Cardiac muscle cell (in vitro differentiated cells and primary cell): ENCODE results near the gene HTR3E. TPM values are rescaled to one million over a fixed set of nuclear protein-coding genes. Genes with fewer than 3 reads are reported as not detected.
"Not testable (repeated sequence)": the region's sequence is repeated elsewhere in the genome, so short reads cannot be mapped to it uniquely, and the experiment has no call there.

Experiments used
- DNase-seq, 2 donors: peaks; one replicate each; pipeline versions ENCODE4 v3.0.0 to v3.0.0-alpha.2; 2010 to 2017; ENCODE audit warnings: low read depth in 1 of 2, low spot score in 1 of 2
- H3K27ac ChIP-seq: fragments of 200-600 bp; sonication (generic); 2 replicates; pipeline ENCODE4 v1.5.1; 2016
- H3K27me3 ChIP-seq: fragments of 200-600 bp; sonication (generic); 2 replicates; pipeline ENCODE4 v1.6.0; 2016; ENCODE audit warnings: control low read depth
- H3K36me3 ChIP-seq: fragments of 200-600 bp; sonication (generic); 2 replicates; pipeline ENCODE4 v1.5.1; 2016; ENCODE audit warnings: control low read depth
- H3K4me1 ChIP-seq: fragments of 200-600 bp; sonication (generic); 2 replicates; pipeline ENCODE4 v1.8.1; 2017; ENCODE audit warnings: low read depth, mild to moderate bottlenecking, mixed run types
- H3K4me3 ChIP-seq: fragments of 200-600 bp; sonication (generic); 2 replicates; pipeline ENCODE4 v1.5.1; 2016; ENCODE audit warnings: mild to moderate bottlenecking
- H3K9me3 ChIP-seq: fragments of 200-600 bp; sonication (generic); 2 replicates; pipeline ENCODE4 v1.5.1; 2017; ENCODE audit warnings: low read depth, mild to moderate bottlenecking, control low read depth
- CTCF ChIP-seq: IDR thresholded peaks from 2 replicates; pipeline ENCODE4 v1.5.1; 2012; ENCODE audit warnings: low read depth, mild to moderate bottlenecking, low read length
- polyA plus RNA-seq: library from polyadenylated mRNA; unstranded; fragments of >200 nt; fragmentation: Nextera tagmentation; extraction: Ambion mirVana; gene quantifications from 2 replicates; pipeline ENCODE4 v1.2.1, GENCODE V29; 2016
- total RNA-seq: library from RNA; depleted of rRNA; stranded (reverse); fragments of >200 nt; gene quantifications from 2 replicates; pipeline ENCODE4 v1.2.3, GENCODE V29; 2016

Gene HTR3E
- total and polyA plus RNA-seq, 2 experiments from 2014 or later, result 0.15 TPM; not detected in 1

DNA sequence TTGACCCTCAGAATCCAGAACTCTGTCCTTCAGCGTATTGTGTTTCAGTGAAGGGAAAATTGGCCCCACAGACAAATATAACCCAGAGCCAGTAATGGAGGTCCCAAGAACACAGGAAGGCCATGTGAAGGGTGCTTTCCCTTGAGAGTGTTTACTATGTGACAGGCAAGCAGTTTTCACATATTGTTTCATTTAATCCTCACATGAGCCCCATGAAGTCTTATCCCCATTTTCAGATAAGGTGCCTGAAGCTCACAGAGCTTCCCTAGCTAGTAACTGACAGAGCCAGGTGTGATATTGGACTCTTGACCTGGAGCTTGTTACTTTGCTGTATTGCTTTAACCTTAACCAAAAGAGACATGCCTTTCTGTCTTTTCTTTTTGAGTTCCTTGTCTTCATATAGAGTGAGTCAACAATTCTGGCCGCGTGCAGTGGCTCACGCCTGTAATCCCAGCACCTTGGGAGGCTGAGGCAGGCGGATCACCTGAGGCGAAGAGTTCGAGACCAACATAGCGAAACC, 48.9 kb downstream of the HTR3E start:
- no peaks in the 10 kb centered on the region for H3K27me3 ChIP-seq
- H3K27ac ChIP-seq, result peak overlapping the region; percentile 45
- H3K4me1 ChIP-seq, result no peaks in the 10 kb centered on the region
- H3K36me3 ChIP-seq, result peaks cover 28% of the 10 kb centered on the region
- no peak for TF ChIP-seq CTCF
- no peaks in the 10 kb centered on the region for H3K9me3 ChIP-seq
- no peak overlapping the region for H3K4me3 ChIP-seq
- DNase-seq, result no peak

GRCh38 chr3:184148076-184148475, 51.2 kb downstream of the HTR3E start:
- DNase-seq, result no peak
- no peaks in the 10 kb centered on the region for H3K9me3 ChIP-seq
- peaks cover 16% of the 10 kb centered on the region for H3K36me3 ChIP-seq
- H3K27ac ChIP-seq, result no peak overlapping the region
- no peak for TF ChIP-seq CTCF
- H3K27me3 ChIP-seq, result no peaks in the 10 kb centered on the region
- H3K4me3 ChIP-seq, result no peak overlapping the region
- H3K4me1 ChIP-seq, result no peaks in the 10 kb centered on the region

DNA sequence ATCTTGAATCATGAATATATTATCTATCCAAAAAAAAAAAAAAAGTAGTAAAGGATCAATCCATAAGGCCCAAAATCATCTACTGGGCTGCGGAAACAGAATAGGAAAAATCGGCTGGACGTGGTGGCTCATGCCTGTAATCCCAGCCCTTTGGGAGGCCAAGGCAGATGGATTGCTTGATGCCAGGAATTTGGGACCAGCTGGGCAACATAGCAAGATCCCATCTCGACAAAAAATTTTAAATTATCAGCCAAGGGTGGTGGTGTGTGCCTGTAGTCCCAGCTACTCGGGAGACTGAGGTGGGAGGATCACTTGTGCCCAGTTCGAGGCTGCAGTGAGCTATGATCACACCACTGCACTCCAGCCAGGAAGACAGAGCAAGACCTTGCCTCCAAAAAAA, 52.3 kb downstream of the HTR3E start:
- no peak overlapping the region for H3K4me3 ChIP-seq
- DNase-seq, result no peak
- H3K9me3 ChIP-seq, result no peaks in the 10 kb centered on the region
- H3K27me3 ChIP-seq, result no peaks in the 10 kb centered on the region
- no peak for TF ChIP-seq CTCF
- no peaks in the 10 kb centered on the region for H3K4me1 ChIP-seq
- peaks cover 5% of the 10 kb centered on the region for H3K36me3 ChIP-seq
- H3K27ac ChIP-seq, result no peak overlapping the region

- H3K4me3 ChIP-seq, H3K36me3 ChIP-seq, DNase-seq, H3K27ac ChIP-seq, H3K27me3 ChIP-seq, H3K4me1 ChIP-seq, H3K9me3 ChIP-seq: not testable (repeated sequence)
- peak; percentile 20 for TF ChIP-seq CTCF
Observed at GRCh38 chr3:184149770-184150169, 52.9 kb downstream of the HTR3E start.

DNA sequence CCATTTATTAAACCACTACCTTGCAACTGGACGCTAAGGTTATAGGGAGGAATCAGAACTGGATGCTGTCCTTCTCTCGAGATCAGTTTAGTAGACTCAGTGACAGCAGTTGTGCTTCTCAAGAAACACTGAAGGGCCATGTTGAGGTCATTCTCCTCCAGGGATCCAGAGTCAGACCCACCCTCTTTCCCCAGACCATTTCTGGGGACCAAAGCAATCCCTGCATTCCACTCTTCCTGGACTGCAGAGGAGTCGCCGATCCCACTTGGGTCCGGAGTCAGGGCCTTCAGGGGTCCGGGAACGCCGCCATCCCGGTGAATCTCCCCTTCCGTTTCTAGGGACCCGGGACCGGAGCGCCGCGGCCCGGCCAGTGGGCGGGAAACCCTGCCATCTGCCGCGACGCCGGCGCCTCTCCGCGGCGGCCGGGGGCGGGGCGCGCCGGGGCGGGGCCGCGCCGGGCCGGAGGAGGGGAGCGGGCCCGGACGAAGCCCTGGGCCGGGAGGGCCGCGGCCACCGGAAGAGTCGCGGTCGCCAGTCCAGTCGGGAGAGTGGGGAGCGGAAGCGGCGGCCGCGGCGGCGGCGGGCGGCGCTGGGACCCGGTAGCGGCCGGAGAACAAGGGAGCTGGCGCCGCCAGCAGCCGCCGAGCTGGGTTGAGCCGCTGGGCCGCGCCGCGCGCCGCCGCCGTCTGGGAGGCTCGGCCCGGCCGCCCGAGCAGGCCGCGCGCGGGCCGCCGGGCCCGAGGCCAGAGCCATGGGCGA, 58.2 kb downstream of the HTR3E start, which contains the start of gene DVL3:
TSS of gene DVL3 (plus strand) at position 493 of the 759 bp plus-strand sequence. CDS start at position 752, 259 bp downstream.
- H3K4me3 ChIP-seq, result peak within 1 kb of the TSS; percentile 100
- no peaks in the 10 kb centered on the region for H3K27me3 ChIP-seq
- peak; percentile 80 to 81 for DNase-seq
- H3K9me3 ChIP-seq, result no peaks in the 10 kb centered on the region
- peak within 1 kb of the TSS; percentile 97 for H3K27ac ChIP-seq
- no peak for TF ChIP-seq CTCF
- H3K36me3 ChIP-seq, result no peaks in the 10 kb centered on the region
- H3K4me1 ChIP-seq, result peaks cover 4% of the 10 kb centered on the region
